Femur (tissue), 1 donor: ENCODE data around the gene TMEM150C.
A peak's percentile ranks its signal among the peaks of the same experiment; 100 is the strongest.

ENCODE experiments used
- DNase-seq: peaks from one replicate; pipeline ENCODE4 v3.0.0-alpha.2; 2017

The TMEM150C gene

DNA sequence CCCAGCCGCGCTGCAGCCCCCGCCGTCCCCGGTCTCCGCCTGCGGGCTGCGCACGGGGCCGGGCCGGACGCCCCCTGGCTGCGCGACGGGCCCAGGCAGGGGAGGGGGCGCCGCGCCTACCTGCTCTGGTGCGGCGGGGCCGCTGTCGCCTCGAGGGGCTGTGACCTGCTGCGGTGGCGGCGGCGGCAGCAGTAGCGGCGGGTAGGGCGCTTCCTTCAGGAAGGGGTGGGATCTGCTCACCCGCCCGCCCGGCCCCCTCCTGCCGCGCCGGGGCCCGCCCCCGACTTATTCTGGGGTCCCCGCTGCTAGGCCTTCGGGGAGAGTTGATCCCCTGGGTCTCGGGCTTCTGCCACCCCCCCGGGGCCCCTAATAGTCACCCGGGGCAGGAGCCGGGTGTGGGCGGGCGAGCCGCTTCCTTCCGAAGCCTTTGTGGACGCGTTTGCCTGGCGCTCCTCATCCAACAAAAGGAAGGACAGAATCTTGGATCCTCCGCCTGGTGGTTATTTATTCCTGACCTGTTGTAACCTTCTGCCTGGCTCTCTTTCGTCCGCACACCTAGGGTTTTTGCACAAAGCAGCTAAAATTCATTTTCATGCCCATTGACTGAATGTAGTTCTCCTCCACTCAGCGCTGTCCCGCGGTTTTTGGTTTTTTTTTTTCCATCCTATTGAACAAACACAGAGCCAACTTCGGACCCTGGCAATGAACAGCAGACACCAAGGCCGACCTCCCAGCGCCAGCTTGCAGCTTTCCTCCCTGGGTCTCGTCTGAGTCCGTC, at the start of gene TMEM150C:
TMEM150C (minus strand) TSS at position 203 of the 778 bp plus-strand sequence. CDS start 57,331 bp downstream, outside the sequence.
- DNase-seq, result peak; percentile 37

DNA sequence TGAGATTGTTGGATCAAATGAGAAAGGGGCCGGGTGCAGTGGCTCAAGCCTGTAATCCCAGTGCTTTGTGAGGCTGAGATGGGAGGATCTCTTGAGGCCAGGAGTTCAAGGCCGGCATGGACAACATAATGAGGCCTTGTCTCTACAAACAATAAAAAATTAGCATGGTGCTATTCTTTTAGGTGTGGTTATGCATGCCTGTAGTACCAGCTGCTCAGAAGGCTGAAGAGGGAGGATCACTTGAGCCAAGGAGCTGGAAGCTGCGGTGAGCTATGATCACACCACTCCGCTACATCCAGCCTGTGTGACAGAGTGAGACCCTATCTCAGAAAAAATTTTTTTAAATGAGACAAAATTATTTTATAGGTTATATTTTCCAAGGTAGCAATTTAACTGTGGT, 49.7 kb upstream of the TMEM150C start:
- DNase-seq, result no peak

DNA sequence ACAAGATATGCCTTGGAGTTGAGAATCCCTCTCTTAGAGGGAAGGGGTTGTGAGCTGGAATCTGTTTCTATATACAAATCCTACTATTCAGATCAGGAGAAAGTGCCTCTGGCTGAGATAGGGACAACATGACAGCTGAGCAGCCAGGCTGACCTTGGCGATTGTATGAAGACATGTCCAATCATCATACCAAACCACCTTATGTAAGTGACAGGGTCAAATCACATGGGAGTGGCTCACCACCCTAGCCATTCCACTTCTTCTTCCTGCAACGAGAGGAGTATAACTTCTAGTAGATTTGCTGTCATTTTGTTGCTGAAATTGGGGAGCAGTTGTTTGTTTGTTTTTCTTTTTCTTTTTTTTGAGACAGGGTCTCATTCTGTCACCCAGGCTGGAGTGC, 48.3 kb upstream of the TMEM150C start:
- no peak for DNase-seq

DNA sequence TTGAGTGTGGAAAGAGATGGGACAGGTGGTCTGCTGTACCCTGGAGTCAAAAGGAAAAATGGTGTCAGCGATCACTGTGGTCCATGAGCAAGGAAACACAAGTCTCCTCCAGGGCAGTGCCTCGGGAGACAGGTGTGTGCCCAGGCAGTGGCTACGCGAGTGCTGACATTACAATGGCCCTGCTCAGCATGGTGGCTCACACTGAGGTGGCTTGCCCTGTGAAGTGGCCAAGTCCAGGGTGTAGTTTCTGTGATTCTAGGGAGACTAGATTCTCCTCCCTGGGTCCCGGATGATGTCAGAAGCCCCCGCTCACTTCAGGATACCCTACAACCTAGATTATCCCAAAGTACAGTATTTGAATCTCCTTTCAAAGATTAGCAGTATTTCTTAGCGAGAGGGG, 44.8 kb upstream of the TMEM150C start:
- no peak for DNase-seq

DNA sequence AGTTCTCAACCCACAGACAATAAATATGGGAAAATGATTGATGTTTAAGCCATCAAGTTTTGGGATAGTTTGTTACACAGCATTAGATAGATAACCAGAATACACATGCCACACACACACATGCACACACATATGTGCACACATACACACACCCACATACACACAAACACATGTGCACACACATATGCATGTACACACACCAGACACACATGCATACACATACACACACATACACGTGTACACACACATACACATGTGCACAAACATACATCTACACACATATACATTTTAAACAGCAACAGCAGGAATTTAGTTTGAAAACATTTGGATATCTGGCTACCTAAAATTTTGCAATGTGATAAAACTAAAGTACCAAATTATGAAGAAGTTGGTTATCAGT, 42.7 kb upstream of the TMEM150C start:
- no peak for DNase-seq

DNA sequence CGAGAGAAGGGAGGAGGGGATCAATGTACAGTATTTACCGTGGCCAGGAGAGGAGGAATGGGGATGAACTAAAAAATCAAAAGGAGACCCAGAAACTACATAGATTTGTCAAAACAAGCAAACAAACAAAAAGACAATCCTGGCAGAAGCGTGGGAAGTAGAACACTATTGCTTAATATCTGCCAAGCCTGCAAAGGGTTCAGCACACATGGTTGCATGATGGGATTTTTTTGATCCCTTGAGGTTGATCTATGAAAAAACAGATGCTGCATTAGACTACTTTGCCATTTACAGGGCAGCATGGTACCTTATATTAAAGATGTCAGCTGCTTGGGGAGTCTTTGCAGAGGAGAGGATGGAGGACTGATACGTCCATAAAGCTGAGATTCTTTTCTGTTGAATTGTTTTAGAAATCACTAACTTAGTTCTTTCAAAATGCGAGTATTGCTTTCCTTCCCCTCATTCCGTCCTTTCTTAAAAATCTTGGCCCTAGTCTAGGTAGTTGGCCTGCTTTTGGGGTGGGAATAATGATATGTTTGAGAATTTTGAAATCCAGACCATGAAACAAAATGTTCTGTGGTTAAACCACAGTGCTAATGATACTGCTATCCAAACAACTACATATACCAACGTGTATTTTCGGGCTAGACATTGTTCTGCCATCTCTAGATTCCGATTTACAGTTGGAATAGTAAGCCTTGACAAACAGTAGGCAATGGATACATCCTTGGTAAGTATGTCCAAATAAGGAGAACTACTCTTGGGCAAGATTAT, 39.6 kb upstream of the TMEM150C start:
- DNase-seq, result no peak

DNA sequence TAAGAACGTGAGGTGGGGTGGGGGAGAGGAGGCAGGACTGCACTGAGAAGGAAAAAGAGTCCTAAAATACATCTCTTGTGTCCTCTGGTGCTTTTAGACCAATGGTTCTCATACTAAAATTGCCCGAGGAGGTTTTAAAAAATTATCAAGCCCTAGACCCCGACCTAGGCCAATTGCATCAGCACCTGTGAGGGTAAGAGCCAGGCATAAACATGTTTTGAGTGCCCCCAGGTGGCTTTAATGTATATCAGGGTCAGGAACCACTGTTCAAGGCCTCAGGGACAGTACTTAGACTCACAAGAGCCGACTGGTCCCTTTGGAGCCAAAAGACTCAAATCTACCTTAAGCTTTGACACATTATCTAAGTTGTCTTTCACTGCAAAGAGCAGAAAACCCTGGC, 37.5 kb upstream of the TMEM150C start:
- no peak for DNase-seq

DNA sequence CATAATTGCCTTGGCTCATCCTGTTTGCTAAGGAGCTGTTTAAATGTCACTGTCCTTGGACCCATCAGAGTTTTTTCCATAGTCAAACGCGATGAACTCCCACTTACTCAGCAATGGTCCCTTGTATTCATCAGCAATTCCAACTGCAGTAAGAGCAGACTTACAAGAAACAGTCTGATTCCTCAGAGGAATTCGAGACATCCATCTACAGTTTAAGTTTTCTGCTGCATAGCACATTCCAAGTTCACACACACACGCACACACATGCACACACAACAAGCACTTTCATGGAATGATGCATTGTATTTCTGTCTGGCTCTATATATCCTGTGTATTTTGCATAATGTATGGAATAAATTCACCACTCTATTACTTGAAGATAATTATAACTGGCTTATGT, 32.7 kb upstream of the TMEM150C start:
- no peak for DNase-seq

DNA sequence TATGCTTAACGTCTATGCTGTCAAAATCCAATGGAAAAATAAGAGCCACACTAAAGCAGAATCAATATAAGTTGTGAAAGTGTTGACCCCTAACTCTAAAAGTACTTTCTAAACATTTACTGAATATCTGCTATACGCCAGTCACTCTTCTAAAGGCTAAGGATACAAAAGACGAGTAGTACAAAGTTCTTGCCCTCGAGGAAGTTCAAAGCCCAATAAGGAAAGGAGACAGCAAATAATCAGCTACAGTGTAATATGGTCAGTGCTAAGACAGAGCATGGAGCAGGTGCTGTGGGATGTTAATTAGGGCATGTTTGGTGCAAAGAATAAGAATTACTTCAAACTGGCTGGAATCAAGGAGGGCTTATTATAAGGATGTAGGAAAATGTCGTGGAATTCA, 31.6 kb upstream of the TMEM150C start:
- DNase-seq, result no peak

DNA sequence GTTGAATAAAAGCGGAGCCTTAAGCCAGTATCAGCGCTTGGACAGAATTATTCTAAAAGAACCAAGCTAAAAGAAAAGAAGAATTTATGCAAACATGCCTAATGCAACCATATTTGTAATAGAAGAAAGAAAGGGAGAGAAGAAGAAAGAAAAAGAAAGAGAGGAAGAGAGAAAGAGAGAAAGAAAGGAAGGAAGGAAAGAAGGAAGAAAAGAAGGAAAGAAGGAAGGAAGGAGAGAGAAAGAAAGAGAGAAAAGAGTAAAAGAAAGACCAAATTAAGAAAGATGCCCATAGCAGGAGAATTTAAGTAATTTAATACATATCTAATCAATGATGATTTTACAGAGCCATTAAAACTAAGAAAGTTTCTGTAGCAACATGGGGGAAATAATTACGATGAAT, 30.9 kb upstream of the TMEM150C start:
- DNase-seq, result no peak

DNA sequence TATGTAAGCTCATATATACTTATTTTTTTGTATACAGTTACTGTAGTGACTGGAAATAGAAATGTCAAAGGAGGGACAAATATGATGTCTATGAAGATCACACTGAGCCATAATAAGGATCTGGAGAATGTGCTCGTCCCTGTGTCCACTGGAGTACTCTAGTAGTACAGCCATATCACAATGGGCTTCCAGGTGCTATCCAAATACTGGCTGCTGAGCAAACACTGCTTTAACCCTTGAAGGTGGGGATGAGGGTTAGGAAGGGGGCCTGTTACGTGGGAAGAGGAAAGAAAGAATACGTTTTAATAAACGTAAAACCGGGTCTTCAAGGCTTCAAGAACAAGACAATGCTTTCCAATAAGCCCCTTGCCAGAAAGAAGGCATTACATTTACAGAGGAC, 29.8 kb upstream of the TMEM150C start:
- no peak for DNase-seq

DNA sequence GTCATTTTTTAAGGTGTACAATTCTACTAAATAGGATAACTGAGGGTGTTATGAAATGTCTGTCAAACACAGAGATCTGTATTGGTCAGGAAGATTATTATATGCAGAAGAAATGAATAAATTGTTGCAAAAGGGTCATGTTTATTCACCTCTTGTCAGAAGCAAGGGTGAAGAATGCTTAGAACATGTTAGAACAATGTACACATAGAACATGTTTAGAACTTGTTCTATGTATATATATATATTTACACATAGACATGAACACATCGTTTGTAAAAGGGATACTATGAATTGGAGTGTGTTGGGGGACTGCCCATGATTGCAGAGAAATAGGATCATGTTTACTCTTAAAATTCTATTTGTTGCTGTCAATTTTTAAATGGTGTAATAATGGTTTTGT, 28.0 kb upstream of the TMEM150C start:
- DNase-seq, result no peak

DNA sequence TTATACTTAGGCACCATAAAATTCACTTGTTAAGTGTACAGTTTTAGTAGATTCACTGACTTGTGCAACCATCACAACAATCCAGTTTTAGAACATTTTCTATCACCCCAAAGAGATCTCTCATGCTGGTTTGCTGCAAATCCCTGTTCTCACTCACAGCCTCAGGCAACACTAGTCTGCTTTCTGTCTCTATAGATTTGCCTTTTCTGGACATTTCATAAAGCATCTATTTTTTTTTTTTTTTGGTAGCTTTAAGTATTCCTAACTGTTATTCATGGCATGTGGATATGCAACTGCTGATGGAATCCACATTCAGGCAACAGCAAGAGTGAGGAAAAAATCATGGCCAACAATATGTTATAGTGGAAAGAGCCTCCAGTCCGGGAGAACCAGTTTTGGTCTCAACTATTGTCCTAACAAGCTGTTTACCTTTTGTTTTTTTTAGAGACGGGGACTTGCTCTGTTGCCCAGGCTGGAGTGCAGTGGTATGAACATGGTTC, 27.0 kb upstream of the TMEM150C start:
- no peak for DNase-seq

DNA sequence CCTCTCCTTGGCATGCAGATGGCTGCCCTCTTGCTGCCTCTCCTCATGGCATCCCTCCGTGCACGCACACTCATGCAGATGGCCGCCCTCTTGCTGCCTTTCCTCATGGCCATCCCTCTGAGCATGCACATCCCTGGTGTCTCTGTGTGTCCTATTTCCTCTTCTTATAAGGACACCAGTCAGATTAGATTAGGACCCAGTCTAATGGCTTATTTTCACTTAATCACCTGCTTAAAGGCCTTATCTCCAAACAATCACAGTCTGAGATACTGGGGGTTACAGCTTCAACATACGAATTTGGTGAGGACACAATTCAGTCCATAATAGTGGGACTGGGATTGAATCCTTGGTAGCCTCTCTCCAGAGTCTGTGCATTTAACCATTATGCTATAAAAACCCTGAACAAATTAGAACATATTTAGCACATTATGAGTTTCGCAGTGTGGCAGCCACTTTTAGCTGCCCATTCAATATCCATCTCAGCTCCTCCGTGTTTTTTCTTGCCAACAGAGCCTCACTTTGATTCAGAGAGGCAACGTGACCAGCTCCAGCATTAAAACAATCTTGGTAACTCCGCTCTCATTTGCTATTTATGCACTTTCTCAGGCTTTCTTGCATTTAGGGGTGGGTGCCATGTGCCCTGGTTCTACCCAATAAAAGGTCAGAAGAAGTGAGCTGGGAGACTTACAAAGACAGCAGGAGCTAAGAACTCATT, 26.2 kb upstream of the TMEM150C start:
- DNase-seq, result no peak

DNA sequence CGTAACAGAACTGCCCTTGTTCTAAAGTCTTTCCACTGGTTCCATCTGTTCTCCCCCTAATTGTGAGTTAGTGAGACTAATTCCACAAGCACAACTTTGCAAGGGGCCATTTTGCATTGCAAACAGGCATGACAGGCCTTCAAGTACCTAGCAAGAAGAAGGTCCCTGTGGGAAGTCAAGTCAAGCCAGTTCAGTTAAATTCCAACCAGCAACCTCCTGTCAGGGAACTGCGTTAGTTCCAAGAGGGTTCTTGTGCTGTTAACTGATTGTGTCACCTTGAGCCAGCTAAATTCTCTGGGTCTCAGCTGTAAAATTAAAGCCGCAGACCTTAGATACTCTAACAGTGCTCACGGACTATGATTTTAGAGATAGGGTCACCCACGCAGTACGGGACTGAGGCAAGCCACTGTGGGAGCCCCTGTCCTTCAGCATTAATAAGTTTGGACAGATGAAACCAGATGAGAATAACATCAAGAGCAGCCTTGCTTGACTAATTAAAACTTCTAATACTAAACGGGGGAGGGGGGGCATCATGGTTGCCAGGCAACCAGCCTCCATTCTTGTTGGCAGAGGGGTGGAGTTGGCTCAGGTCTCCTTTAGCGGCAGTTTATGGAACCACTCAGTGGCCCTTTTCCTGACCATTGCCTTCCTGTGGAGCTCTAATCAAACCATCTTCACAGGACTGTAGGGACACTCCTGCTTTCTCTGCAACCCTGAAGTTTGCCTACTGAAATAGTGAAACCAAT, 24.1 kb upstream of the TMEM150C start:
- no peak for DNase-seq

DNA sequence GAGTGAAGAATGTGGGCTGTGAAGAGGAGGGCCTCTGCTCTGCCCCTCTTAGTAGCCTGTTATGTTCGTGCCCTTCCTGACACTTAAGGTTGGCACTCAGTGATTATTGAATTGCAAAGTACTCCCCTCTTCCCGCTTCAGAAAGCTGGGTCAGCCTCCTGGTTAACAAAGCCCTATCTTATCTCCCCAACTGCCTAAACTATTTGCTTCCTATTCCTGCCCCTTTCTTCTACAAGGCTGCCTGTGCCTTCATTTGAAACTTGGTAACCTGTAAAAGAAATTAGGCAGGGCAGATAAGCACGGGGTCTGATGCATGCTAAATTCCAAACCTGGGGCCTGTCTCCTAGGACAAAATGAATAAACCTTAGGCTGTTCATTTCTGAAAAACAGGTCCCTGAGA, 23.1 kb upstream of the TMEM150C start:
- no peak for DNase-seq

DNA sequence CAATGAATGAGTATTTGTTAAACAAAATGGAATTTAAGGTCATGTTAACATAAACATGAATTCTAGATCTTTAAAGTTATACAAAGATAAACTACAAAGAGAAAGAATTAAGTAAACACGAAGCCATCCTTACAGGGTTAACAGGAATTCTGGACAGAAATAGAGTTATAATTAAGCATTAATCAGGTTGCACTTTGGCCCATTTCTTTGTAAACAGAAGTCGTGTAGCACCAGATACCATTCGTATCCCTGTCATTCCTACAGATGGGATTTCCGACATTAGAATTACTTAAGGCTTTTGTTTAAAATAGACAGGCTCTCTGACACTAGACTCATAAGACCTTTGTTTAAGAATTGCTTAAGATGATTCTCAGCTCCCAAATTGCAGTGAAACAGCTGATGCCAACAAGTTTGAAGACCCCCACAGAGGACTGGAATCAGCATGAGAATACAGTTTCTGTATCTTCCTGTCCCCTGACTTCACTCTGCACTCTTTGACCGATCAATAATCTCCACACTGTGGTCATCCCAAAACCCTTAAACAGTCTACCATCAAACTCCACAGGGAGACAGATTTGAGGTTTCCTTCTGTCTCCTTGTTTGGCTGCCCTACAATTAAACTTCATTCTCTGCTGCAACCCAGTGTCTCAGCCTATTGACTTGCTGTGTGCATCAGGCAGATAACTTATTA, 22.3 kb upstream of the TMEM150C start:
- no peak for DNase-seq

DNA sequence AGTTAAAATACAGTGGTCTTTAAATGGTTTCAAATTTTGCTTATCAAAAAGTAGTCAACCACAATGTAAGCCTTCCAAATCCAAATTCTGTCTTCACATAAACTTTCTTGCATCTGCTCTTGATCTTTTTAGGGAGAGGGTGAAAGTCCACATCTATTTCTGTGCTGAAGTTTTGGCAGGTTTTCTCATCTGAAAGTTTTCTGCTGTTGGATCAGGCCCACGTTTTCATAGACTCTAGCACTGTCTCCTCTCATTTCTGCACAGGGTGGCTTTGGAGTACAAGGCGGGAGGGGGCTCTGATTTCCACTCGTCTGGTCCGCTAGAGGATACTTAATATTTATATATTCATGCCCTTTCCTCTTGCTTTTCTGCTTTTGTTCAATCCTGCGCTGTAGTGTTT, 18.1 kb upstream of the TMEM150C start:
- DNase-seq, result no peak

DNA sequence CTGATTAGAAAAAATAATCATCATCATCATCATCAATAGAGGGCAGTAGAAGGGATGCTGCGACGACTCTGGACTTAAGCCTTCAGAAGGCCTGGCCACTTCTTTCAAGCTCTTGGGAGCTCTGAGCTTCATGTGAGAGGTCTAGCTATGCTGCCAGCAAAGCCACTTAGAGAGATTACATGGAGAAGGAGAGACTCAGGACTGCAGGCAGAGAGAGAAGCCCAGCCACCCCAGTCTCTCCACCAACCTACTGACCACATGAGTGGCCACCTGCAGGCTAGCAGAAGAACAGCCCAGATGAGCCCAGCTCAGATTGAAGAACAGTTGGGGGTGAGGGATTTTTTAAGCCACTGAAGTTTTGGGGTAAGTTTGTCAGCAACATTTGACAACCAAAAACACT, 17.1 kb upstream of the TMEM150C start:
- no peak for DNase-seq

DNA sequence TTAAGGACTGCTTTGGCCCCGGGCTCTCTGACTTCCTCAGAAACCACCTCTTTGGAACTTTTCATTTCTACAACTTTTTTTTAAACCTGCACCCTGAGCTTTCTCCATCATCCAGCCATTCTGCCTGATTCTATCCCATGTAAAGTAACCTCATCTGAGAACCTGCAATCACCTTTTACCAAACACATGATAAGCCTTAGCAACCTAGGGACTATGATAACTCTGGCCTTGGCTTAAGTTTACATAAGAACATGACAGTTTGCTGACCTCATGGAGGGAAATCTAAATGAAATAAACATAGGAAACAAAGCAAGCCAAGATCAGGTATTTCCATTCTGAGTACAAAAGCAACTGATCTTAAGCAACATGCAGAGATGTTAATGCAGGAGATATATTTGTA, 15.7 kb upstream of the TMEM150C start:
- DNase-seq, result no peak

DNA sequence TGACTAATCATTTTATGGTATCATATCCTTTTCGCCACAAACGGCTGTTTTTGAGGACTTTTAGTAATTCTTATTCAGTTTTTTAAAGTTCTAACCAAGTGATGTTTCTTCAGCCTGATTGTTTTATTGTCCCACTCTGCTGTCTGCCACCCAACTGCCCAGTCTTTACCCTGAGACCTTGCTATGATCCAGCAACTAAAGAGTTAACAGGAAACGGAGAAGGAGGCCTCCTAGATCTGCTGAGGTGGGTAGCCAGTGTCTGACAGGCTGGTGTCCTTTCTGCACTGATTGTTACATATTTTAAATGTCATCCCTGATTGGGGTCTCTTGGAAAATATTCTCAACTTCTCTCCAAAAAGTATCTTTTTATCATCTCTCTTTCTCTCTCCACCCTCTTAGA, 7.9 kb upstream of the TMEM150C start:
- no peak for DNase-seq

DNA sequence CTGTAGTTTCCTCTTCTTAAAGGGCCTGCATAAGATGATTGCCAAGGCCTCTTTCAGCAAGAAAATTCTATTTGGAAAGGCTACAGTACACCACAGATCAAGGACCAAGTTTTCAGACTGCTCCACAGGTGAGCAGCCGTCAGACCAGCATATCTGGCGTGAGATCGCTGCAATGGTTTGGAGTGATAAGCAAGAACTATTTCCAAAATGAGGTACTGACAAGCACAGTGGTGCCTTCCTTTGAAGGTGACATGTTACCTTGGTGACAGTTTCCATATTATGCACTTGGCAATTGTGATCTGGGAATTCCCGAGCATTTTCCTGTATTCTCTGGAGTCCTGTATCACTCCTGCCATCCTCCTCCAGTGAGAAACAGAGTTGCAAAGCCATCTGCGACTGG, 7.3 kb upstream of the TMEM150C start:
- DNase-seq, result no peak
